Osteocyte (in vitro differentiated cells): ENCODE measurements around the gene GSTM3. TPM values are rescaled to one million over a fixed set of nuclear protein-coding genes. Genes with fewer than 3 reads are reported as not detected.

ENCODE experiments used
- DNase-seq: peaks from one replicate; pipeline ENCODE4 v3.0.0; 2021; ENCODE audit warnings: mixed read lengths; ENCODE audit not compliant: unreplicated experiment; ENCODE audit errors: extremely low spot score
- H3K27ac Mint-ChIP-seq: one replicate; pipeline ENCODE4 v1.8.0; 2021; ENCODE audit warnings: mild to moderate bottlenecking, mixed read lengths; ENCODE audit not compliant: unreplicated experiment
- H3K27me3 Mint-ChIP-seq: one replicate; pipeline ENCODE4 v1.8.0; 2021; ENCODE audit warnings: mixed read lengths; ENCODE audit not compliant: unreplicated experiment
- H3K36me3 Mint-ChIP-seq: one replicate; pipeline ENCODE4 v1.8.0; 2021; ENCODE audit warnings: mixed read lengths; ENCODE audit not compliant: unreplicated experiment
- H3K4me1 Mint-ChIP-seq: one replicate; pipeline ENCODE4 v1.8.0; 2021; ENCODE audit warnings: mixed read lengths; ENCODE audit not compliant: unreplicated experiment
- H3K4me3 Mint-ChIP-seq: one replicate; pipeline ENCODE4 v1.8.0; 2021; ENCODE audit warnings: mild to moderate bottlenecking, moderate library complexity, mixed read lengths; ENCODE audit not compliant: unreplicated experiment
- H3K9me3 Mint-ChIP-seq: one replicate; pipeline ENCODE4 v1.8.0; 2021; ENCODE audit warnings: mixed read lengths; ENCODE audit not compliant: unreplicated experiment
- total RNA-seq: library from RNA; stranded (reverse); gene quantifications from 2 replicates; pipeline ENCODE4 v1.2.1, GENCODE V29; 2021
- TF ChIP-seq, protein P1 (sequence below): fragments of 200-600 bp; sonication (generic); IDR thresholded peaks from 2 replicates; pipeline ENCODE4 v1.5.0; 2021; ENCODE audit warnings: antibody characterized with exemption, mild to moderate bottlenecking, moderate library complexity

Gene GSTM3
- total RNA-seq, 1 donor from 2014 or later, result 41.4 TPM

- no peak for DNase-seq
- Mint-ChIP-seq H3K4me3 (no peak overlapping the region), H3K4me1 (peaks cover 60% of the 10 kb centered on the region)
Measured at GRCh38 chr1:109784551-109785252, 43.9 kb upstream of the GSTM3 start.

GRCh38 chr1:109783436-109783835, 42.6 kb upstream of the GSTM3 start:
- TF ChIP-seq, protein P1, sequence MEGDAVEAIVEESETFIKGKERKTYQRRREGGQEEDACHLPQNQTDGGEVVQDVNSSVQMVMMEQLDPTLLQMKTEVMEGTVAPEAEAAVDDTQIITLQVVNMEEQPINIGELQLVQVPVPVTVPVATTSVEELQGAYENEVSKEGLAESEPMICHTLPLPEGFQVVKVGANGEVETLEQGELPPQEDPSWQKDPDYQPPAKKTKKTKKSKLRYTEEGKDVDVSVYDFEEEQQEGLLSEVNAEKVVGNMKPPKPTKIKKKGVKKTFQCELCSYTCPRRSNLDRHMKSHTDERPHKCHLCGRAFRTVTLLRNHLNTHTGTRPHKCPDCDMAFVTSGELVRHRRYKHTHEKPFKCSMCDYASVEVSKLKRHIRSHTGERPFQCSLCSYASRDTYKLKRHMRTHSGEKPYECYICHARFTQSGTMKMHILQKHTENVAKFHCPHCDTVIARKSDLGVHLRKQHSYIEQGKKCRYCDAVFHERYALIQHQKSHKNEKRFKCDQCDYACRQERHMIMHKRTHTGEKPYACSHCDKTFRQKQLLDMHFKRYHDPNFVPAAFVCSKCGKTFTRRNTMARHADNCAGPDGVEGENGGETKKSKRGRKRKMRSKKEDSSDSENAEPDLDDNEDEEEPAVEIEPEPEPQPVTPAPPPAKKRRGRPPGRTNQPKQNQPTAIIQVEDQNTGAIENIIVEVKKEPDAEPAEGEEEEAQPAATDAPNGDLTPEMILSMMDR, result no peak
- Mint-ChIP-seq H3K4me1 (peaks cover 49% of the 10 kb centered on the region), H3K4me3 (no peak overlapping the region)

More at GRCh38 chr1:109784551-109785252, 43.9 kb upstream of the GSTM3 start:
- Mint-ChIP-seq H3K9me3 (no peaks in the 10 kb centered on the region), H3K36me3 (no peaks in the 10 kb centered on the region), H3K27ac (no peak overlapping the region), H3K27me3 (no peaks in the 10 kb centered on the region)
- TF ChIP-seq, protein P1, result no peak

DNA sequence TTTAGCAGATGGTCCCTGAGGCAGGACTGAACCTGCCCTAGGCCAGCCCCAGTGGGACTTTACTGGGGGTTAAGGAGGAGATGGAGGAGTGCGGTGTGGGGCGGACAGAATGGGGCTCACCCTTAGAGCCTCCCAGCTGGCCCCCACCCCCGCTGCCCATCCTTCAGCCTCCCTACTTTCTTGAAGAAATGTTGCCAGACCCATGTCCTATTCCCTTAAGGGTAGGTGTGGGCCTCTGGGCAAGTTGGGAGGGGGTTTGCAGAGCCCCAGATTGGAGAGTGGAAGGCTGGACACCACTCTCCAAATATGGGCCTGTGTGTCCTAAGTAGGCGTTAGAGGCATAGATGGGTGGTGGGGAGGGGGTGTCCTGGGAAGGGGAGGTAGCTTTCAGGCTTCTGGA, 42.1 kb upstream of the GSTM3 start:
- H3K27me3 Mint-ChIP-seq, result no peaks in the 10 kb centered on the region
- TF ChIP-seq, protein P1, result no peak
- H3K9me3 Mint-ChIP-seq, result no peaks in the 10 kb centered on the region
- no peak overlapping the region for H3K27ac Mint-ChIP-seq
- peaks cover 44% of the 10 kb centered on the region for H3K4me1 Mint-ChIP-seq
- H3K4me3 Mint-ChIP-seq, result no peak overlapping the region
- DNase-seq, result no peak
- no peaks in the 10 kb centered on the region for H3K36me3 Mint-ChIP-seq

More at GRCh38 chr1:109783436-109783835, 42.6 kb upstream of the GSTM3 start:
- no peak overlapping the region for H3K27ac Mint-ChIP-seq
- no peaks in the 10 kb centered on the region for H3K36me3 Mint-ChIP-seq
- no peaks in the 10 kb centered on the region for H3K9me3 Mint-ChIP-seq
- H3K27me3 Mint-ChIP-seq, result no peaks in the 10 kb centered on the region
- DNase-seq, result no peak

DNA sequence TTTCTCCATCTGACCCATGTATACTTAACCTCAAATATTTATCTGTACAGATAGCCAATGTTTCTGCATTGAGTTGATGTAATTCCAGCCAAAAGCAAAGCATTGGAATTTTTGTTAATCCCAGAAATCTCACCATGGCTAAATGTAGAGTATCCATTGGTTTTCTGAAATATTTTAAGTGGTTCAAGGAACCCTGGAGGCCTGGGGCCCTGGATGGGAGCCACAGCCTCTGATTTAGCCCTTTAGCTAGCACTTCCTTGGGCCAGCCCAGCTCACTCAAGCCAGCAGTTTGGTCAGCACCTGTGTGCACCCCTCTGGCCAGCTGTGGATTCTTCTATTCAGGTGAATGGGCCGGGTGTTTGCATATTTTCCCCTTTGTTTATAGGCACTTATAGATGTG, 41.7 kb upstream of the GSTM3 start:
- H3K4me3 Mint-ChIP-seq, result no peak overlapping the region
- peaks cover 40% of the 10 kb centered on the region for H3K4me1 Mint-ChIP-seq
- no peak for DNase-seq
- no peak overlapping the region for H3K27ac Mint-ChIP-seq
- H3K36me3 Mint-ChIP-seq, result no peaks in the 10 kb centered on the region
- TF ChIP-seq, protein P1, result no peak
- H3K27me3 Mint-ChIP-seq, result no peaks in the 10 kb centered on the region
- no peaks in the 10 kb centered on the region for H3K9me3 Mint-ChIP-seq

DNA sequence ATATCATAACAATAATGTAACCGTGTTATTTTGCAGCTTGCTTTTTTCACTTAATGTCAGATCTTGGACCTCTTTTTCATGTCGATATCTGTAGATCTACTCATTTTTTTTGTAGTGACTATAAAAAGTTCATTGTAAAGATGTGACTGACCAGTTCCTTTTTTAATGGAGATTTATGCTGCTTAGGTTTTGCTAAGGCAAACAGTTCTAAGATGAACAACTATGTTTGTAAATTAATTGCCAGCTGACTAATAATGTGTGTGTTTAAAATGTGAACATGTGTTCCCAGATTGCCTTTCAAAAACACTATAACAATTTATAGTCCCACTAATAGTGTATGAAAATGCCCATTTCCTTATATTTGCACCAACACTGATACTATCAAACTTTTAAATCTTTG, 41.0 kb upstream of the GSTM3 start:
- Mint-ChIP-seq H3K9me3 (no peaks in the 10 kb centered on the region), H3K4me3 (no peak overlapping the region), H3K27ac (no peak overlapping the region)

More for the DNA sequence above, 41.0 kb upstream of the GSTM3 start:
- TF ChIP-seq, protein P1, result no peak
- Mint-ChIP-seq H3K4me1 (peaks cover 36% of the 10 kb centered on the region), H3K27me3 (no peaks in the 10 kb centered on the region), H3K36me3 (no peaks in the 10 kb centered on the region)
- no peak for DNase-seq
